Gastrocnemius medialis (tissue), 4 donors: ENCODE data around the gene BRAF.
"Not testable (repeated sequence)": the region's sequence is repeated elsewhere in the genome, so short reads cannot be mapped to it uniquely, and the experiment has no call there.

Experiments
- POLR2A ChIP-seq, 2 donors: fragments of 450-650 bp; IDR thresholded peaks; one replicate each; pipeline ENCODE4 v1.6.1; 2017; ENCODE audit warnings: antibody characterized with exemption in 2 of 2, mild to moderate bottlenecking in 2 of 2, moderate library complexity in 2 of 2
- TF ChIP-seq, protein P1 (sequence below), 5 experiments: fragments of 450-650 bp in 3 of 5; fragments of 200-600 bp in 2 of 5; sonication (generic) in 2 of 5; IDR thresholded peaks in 4 of 5; conservative IDR thresholded peaks in 1 of 5; 1 replicate in 4 of 5; 2 replicates in 1 of 5; pipeline ENCODE4 v1.5.1; 2016 to 2019; ENCODE audit warnings: antibody characterized with exemption in 5 of 5, mild to moderate bottlenecking in 3 of 5, moderate library complexity in 3 of 5

- not testable (repeated sequence) for TF ChIP-seq POLR2A (IDR thresholded peaks at IDR 0.05)
- TF ChIP-seq, protein P1, sequence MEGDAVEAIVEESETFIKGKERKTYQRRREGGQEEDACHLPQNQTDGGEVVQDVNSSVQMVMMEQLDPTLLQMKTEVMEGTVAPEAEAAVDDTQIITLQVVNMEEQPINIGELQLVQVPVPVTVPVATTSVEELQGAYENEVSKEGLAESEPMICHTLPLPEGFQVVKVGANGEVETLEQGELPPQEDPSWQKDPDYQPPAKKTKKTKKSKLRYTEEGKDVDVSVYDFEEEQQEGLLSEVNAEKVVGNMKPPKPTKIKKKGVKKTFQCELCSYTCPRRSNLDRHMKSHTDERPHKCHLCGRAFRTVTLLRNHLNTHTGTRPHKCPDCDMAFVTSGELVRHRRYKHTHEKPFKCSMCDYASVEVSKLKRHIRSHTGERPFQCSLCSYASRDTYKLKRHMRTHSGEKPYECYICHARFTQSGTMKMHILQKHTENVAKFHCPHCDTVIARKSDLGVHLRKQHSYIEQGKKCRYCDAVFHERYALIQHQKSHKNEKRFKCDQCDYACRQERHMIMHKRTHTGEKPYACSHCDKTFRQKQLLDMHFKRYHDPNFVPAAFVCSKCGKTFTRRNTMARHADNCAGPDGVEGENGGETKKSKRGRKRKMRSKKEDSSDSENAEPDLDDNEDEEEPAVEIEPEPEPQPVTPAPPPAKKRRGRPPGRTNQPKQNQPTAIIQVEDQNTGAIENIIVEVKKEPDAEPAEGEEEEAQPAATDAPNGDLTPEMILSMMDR (IDR thresholded peaks at IDR 0.05 in 4 of 5, conservative IDR thresholded peaks at IDR 0.05 in 1 of 5): not testable (repeated sequence)
Measured at GRCh38 chr7:140676956-140677355, 247.8 kb downstream of the BRAF start.
